GM23338 (cell line): ENCODE data around the gene ERMN. TPM values are rescaled to one million over a fixed set of nuclear protein-coding genes. Genes with fewer than 3 reads are reported as not detected.

Source experiments
- ATAC-seq: fragments of 200-7000 bp; cut with Tn5 transposase; 3 replicates; pipeline ENCODE4 v1.9.1; 2020
- DNase-seq: peaks from one replicate; pipeline ENCODE4 v3.0.0-alpha.2; 2015; ENCODE audit warnings: low spot score
- H2AFZ ChIP-seq: fragments of 200-600 bp; sonication (generic); 2 replicates; pipeline ENCODE4 v1.8.0; 2016; ENCODE audit warnings: antibody characterized with exemption, mild to moderate bottlenecking, moderate library complexity
- H3F3A ChIP-seq: fragments of 200-600 bp; sonication (generic); replicated peaks from 2 replicates; pipeline ENCODE4 v1.8.0; 2017; ENCODE audit warnings: antibody characterized with exemption, mixed run types, low read depth
- H3K27ac ChIP-seq: fragments of 200-600 bp; sonication (generic); 2 replicates; pipeline ENCODE4 v1.6.1; 2016; ENCODE audit warnings: low read depth
- H3K27me3 ChIP-seq: fragments of 200-600 bp; sonication (generic); 2 replicates; pipeline ENCODE4 v1.8.0; 2016; ENCODE audit warnings: mild to moderate bottlenecking, mixed run types, moderate library complexity; ENCODE audit not compliant: insufficient read depth
- H3K36me3 ChIP-seq: fragments of 200-600 bp; sonication (generic); 2 replicates; pipeline ENCODE4 v1.8.0; 2016; ENCODE audit warnings: mild to moderate bottlenecking; ENCODE audit not compliant: insufficient read depth
- H3K4me1 ChIP-seq: fragments of 200-600 bp; sonication (generic); 2 replicates; pipeline ENCODE4 v1.8.0; 2016; ENCODE audit warnings: mild to moderate bottlenecking, moderate library complexity; ENCODE audit not compliant: insufficient read depth
- H3K4me2 ChIP-seq: fragments of 200-600 bp; sonication (generic); 2 replicates; pipeline ENCODE4 v1.7.1; 2017; ENCODE audit warnings: mixed run types
- H3K4me3 ChIP-seq: fragments of 200-600 bp; sonication (generic); 2 replicates; pipeline ENCODE4 v1.6.1; 2016; ENCODE audit warnings: mixed run types
- H3K79me2 ChIP-seq: fragments of 200-600 bp; sonication (generic); replicated peaks from 2 replicates; pipeline ENCODE4 v1.8.0; 2017; ENCODE audit warnings: mild to moderate bottlenecking; ENCODE audit not compliant: insufficient read depth
- H3K9me2 ChIP-seq: fragments of 200-600 bp; sonication (generic); 2 replicates; pipeline ENCODE4 v1.8.0; 2017; ENCODE audit not compliant: insufficient read depth
- H4K20me1 ChIP-seq: fragments of 200-600 bp; sonication (generic); replicated peaks from 2 replicates; pipeline ENCODE4 v1.8.0; 2017; ENCODE audit warnings: mild to moderate bottlenecking; ENCODE audit not compliant: insufficient read depth
- H3K27ac Mint-ChIP-seq: 2 replicates; pipeline ENCODE4 v1.8.0; 2020; ENCODE audit warnings: inconsistent platforms, mild to moderate bottlenecking, moderate library complexity, mixed read lengths
- H3K27me3 Mint-ChIP-seq: 3 replicates; pipeline ENCODE4 v1.8.0; 2022; ENCODE audit warnings: low read depth, mild to moderate bottlenecking, moderate library complexity, mixed read lengths, inconsistent platforms; ENCODE audit not compliant: insufficient read depth, poor library complexity
- H3K36me3 Mint-ChIP-seq: 3 replicates; pipeline ENCODE4 v1.8.0; 2021; ENCODE audit warnings: low read depth, mild to moderate bottlenecking, inconsistent platforms, moderate library complexity, mixed read lengths
- H3K4me1 Mint-ChIP-seq: 3 replicates; pipeline ENCODE4 v1.8.0; 2020; ENCODE audit warnings: mild to moderate bottlenecking, inconsistent platforms, mixed read lengths
- H3K4me3 Mint-ChIP-seq: 3 replicates; pipeline ENCODE4 v1.8.0; 2021; ENCODE audit warnings: moderate library complexity, mild to moderate bottlenecking, inconsistent platforms, mixed read lengths
- H3K9me3 Mint-ChIP-seq: 3 replicates; pipeline ENCODE4 v1.8.0; 2020; ENCODE audit warnings: moderate library complexity, mild to moderate bottlenecking, inconsistent platforms, mixed read lengths
- CREB1 ChIP-seq: fragments of 250-450 bp; sonication (Bioruptor Pico); IDR thresholded peaks from 2 replicates; pipeline ENCODE4 v1.5.0; 2020; ENCODE audit warnings: low read depth, mild to moderate bottlenecking, moderate library complexity
- EZH2 ChIP-seq: fragments of 200-600 bp; sonication (generic); IDR thresholded peaks from one replicate; pipeline ENCODE4 v1.8.0; 2017; ENCODE audit warnings: antibody characterized with exemption, mild to moderate bottlenecking, low read depth; ENCODE audit not compliant: unreplicated experiment
- EZH2phosphoT487 ChIP-seq: fragments of 200-600 bp; sonication (generic); IDR thresholded peaks from one replicate; pipeline ENCODE4 v1.8.1; 2018; ENCODE audit warnings: antibody characterized with exemption; ENCODE audit not compliant: unreplicated experiment
- JUNB ChIP-seq: IDR thresholded peaks from one replicate; pipeline ENCODE4 v1.6.1; 2016; ENCODE audit warnings: antibody characterized with exemption; ENCODE audit not compliant: unreplicated experiment
- NANOG ChIP-seq: IDR thresholded peaks from 2 replicates; pipeline ENCODE4 v1.6.1; 2016; ENCODE audit warnings: antibody characterized with exemption, borderline replicate concordance
- POLR2AphosphoS5 ChIP-seq: IDR thresholded peaks from 2 replicates; pipeline ENCODE4 v1.6.1; 2016; ENCODE audit warnings: antibody characterized with exemption, low read depth
- STAT1 ChIP-seq: IDR thresholded peaks from one replicate; pipeline ENCODE4 v1.6.1; 2016; ENCODE audit warnings: antibody characterized with exemption; ENCODE audit not compliant: unreplicated experiment
- ZNF114 ChIP-seq: fragments of 250-450 bp; sonication (Bioruptor Pico); IDR thresholded peaks from 2 replicates; pipeline ENCODE4 v1.5.0; 2020; ENCODE audit warnings: mild to moderate bottlenecking, moderate library complexity
- ZNF331 ChIP-seq: fragments of 250-450 bp; sonication (Bioruptor Pico); IDR thresholded peaks from 2 replicates; pipeline ENCODE4 v1.5.0; 2020; ENCODE audit warnings: low read depth, mild to moderate bottlenecking, moderate library complexity
- polyA plus RNA-seq: library from polyadenylated mRNA; unstranded; fragments of >200 nt; fragmentation: Nextera tagmentation; extraction: Ambion mirVana; gene quantifications from 2 replicates; pipeline ENCODE4 v1.2.1, GENCODE V29; 2016
- total RNA-seq: library from RNA; depleted of rRNA; stranded (reverse); fragments of >200 nt; shearing (Covaris generic); gene quantifications from 2 replicates; pipeline ENCODE4 v1.2.3, GENCODE V29; 2014
- TF ChIP-seq, protein P1 (sequence below): IDR thresholded peaks from 2 replicates; pipeline ENCODE4 v1.6.1; 2016; ENCODE audit warnings: antibody characterized with exemption
- TF ChIP-seq, protein P2 (sequence below), 2 experiments: fragments of 200-600 bp in 1 of 2; sonication (generic) in 1 of 2; conservative IDR thresholded peaks; 2 replicates each; pipeline versions ENCODE4 v1.5.1 to v1.6.1; 2016 to 2017; ENCODE audit warnings: antibody characterized with exemption in 2 of 2, low read depth in 2 of 2, mild to moderate bottlenecking in 2 of 2, moderate library complexity in 1 of 2
- TF ChIP-seq, protein P3 (sequence below): fragments of 250-450 bp; sonication (Bioruptor Pico); IDR thresholded peaks from 2 replicates; pipeline ENCODE4 v1.5.0; 2020; ENCODE audit warnings: mild to moderate bottlenecking, moderate library complexity
- TF ChIP-seq, protein P4 (sequence below): IDR thresholded peaks from one replicate; pipeline ENCODE4 v1.6.1; 2018; ENCODE audit warnings: antibody characterized with exemption; ENCODE audit not compliant: unreplicated experiment

The ERMN gene
- total and polyA plus RNA-seq, 2 experiments from 2014 or later: 0.35 to 0.44 TPM

- Histone ChIP-seq H4K20me1 (no peaks in the 10 kb centered on the region), H3K9me2 (0 out of 2 replicates have a peak, but pooled peaks cover 3% of the 10 kb centered on the region), H3K4me1 (no peaks in the 10 kb centered on the region), H3K4me2 (no peak overlapping the region), H3K79me2 (no peaks in the 10 kb centered on the region), H3F3A (no peaks in the 10 kb centered on the region), H2AFZ (0 out of 2 replicates have a peak overlapping the region, but pooled peaks have one; percentile 52), H3K27me3 (no peaks in the 10 kb centered on the region), H3K36me3 (no peaks in the 10 kb centered on the region), H3K4me3 (no peak overlapping the region), H3K27ac (no peak overlapping the region)
- DNase-seq (no peak), ATAC-seq (no peak)
- H3K9me3 Mint-ChIP-seq: no peaks in the 10 kb centered on the region
- H3K4me1 Mint-ChIP-seq: no peaks in the 10 kb centered on the region
- H3K36me3 Mint-ChIP-seq: no peaks in the 10 kb centered on the region
- TF ChIP-seq, protein P1, sequence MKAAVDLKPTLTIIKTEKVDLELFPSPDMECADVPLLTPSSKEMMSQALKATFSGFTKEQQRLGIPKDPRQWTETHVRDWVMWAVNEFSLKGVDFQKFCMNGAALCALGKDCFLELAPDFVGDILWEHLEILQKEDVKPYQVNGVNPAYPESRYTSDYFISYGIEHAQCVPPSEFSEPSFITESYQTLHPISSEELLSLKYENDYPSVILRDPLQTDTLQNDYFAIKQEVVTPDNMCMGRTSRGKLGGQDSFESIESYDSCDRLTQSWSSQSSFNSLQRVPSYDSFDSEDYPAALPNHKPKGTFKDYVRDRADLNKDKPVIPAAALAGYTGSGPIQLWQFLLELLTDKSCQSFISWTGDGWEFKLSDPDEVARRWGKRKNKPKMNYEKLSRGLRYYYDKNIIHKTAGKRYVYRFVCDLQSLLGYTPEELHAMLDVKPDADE: no peak
- TF ChIP-seq, protein P2, sequence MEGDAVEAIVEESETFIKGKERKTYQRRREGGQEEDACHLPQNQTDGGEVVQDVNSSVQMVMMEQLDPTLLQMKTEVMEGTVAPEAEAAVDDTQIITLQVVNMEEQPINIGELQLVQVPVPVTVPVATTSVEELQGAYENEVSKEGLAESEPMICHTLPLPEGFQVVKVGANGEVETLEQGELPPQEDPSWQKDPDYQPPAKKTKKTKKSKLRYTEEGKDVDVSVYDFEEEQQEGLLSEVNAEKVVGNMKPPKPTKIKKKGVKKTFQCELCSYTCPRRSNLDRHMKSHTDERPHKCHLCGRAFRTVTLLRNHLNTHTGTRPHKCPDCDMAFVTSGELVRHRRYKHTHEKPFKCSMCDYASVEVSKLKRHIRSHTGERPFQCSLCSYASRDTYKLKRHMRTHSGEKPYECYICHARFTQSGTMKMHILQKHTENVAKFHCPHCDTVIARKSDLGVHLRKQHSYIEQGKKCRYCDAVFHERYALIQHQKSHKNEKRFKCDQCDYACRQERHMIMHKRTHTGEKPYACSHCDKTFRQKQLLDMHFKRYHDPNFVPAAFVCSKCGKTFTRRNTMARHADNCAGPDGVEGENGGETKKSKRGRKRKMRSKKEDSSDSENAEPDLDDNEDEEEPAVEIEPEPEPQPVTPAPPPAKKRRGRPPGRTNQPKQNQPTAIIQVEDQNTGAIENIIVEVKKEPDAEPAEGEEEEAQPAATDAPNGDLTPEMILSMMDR (conservative IDR thresholded peaks at IDR 0.05; ENCODE audit: low read depth in 2 of 2): no peak
- TF ChIP-seq CREB1 (CRISPR knock-in tag) (no peak), EZH2 (no peak), STAT1 (no peak), JUNB (no peak), NANOG (no peak), ZNF114 (no peak), EZH2phosphoT487 (no peak), ZNF331 (CRISPR knock-in tag) (no peak), POLR2AphosphoS5 (no peak)
- TF ChIP-seq, protein P3, sequence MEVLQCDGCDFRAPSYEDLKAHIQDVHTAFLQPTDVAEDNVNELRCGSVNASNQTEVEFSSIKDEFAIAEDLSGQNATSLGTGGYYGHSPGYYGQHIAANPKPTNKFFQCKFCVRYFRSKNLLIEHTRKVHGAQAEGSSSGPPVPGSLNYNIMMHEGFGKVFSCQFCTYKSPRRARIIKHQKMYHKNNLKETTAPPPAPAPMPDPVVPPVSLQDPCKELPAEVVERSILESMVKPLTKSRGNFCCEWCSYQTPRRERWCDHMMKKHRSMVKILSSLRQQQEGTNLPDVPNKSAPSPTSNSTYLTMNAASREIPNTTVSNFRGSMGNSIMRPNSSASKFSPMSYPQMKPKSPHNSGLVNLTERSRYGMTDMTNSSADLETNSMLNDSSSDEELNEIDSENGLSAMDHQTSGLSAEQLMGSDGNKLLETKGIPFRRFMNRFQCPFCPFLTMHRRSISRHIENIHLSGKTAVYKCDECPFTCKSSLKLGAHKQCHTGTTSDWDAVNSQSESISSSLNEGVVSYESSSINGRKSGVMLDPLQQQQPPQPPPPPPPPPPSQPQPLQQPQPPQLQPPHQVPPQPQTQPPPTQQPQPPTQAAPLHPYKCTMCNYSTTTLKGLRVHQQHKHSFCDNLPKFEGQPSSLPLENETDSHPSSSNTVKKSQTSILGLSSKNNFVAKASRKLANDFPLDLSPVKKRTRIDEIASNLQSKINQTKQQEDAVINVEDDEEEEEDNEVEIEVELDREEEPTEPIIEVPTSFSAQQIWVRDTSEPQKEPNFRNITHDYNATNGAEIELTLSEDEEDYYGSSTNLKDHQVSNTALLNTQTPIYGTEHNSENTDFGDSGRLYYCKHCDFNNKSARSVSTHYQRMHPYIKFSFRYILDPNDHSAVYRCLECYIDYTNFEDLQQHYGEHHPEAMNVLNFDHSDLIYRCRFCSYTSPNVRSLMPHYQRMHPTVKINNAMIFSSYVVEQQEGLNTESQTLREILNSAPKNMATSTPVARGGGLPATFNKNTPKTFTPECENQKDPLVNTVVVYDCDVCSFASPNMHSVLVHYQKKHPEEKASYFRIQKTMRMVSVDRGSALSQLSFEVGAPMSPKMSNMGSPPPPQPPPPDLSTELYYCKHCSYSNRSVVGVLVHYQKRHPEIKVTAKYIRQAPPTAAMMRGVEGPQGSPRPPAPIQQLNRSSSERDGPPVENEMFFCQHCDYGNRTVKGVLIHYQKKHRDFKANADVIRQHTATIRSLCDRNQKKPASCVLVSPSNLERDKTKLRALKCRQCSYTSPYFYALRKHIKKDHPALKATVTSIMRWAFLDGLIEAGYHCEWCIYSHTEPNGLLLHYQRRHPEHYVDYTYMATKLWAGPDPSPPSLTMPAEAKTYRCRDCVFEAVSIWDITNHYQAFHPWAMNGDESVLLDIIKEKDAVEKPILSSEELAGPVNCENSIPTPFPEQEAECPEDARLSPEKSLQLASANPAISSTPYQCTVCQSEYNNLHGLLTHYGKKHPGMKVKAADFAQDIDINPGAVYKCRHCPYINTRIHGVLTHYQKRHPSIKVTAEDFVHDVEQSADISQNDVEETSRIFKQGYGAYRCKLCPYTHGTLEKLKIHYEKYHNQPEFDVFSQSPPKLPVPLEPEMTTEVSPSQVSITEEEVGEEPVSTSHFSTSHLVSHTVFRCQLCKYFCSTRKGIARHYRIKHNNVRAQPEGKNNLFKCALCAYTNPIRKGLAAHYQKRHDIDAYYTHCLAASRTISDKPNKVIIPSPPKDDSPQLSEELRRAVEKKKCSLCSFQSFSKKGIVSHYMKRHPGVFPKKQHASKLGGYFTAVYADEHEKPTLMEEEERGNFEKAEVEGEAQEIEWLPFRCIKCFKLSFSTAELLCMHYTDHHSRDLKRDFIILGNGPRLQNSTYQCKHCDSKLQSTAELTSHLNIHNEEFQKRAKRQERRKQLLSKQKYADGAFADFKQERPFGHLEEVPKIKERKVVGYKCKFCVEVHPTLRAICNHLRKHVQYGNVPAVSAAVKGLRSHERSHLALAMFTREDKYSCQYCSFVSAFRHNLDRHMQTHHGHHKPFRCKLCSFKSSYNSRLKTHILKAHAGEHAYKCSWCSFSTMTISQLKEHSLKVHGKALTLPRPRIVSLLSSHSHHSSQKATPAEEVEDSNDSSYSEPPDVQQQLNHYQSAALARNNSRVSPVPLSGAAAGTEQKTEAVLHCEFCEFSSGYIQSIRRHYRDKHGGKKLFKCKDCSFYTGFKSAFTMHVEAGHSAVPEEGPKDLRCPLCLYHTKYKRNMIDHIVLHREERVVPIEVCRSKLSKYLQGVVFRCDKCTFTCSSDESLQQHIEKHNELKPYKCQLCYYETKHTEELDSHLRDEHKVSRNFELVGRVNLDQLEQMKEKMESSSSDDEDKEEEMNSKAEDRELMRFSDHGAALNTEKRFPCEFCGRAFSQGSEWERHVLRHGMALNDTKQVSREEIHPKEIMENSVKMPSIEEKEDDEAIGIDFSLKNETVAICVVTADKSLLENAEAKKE (CRISPR knock-in tag): no peak
- TF ChIP-seq, protein P4, sequence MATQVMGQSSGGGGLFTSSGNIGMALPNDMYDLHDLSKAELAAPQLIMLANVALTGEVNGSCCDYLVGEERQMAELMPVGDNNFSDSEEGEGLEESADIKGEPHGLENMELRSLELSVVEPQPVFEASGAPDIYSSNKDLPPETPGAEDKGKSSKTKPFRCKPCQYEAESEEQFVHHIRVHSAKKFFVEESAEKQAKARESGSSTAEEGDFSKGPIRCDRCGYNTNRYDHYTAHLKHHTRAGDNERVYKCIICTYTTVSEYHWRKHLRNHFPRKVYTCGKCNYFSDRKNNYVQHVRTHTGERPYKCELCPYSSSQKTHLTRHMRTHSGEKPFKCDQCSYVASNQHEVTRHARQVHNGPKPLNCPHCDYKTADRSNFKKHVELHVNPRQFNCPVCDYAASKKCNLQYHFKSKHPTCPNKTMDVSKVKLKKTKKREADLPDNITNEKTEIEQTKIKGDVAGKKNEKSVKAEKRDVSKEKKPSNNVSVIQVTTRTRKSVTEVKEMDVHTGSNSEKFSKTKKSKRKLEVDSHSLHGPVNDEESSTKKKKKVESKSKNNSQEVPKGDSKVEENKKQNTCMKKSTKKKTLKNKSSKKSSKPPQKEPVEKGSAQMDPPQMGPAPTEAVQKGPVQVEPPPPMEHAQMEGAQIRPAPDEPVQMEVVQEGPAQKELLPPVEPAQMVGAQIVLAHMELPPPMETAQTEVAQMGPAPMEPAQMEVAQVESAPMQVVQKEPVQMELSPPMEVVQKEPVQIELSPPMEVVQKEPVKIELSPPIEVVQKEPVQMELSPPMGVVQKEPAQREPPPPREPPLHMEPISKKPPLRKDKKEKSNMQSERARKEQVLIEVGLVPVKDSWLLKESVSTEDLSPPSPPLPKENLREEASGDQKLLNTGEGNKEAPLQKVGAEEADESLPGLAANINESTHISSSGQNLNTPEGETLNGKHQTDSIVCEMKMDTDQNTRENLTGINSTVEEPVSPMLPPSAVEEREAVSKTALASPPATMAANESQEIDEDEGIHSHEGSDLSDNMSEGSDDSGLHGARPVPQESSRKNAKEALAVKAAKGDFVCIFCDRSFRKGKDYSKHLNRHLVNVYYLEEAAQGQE: no peak
- H3K27ac Mint-ChIP-seq: no peak overlapping the region
- H3K4me3 Mint-ChIP-seq: no peak overlapping the region
- H3K27me3 Mint-ChIP-seq: no peaks in the 10 kb centered on the region
Measured at GRCh38 chr2:157290525-157290924, 35.1 kb downstream of the ERMN start.
